ENCODE data around the gene NEDD4.

- TF ChIP-seq POLR2A (IDR thresholded peaks at IDR 0.05; ENCODE audit: low read depth, low read length) (no peak), CTCF (IDR thresholded peaks at IDR 0.05 in 2 of 3, conservative IDR thresholded peaks at IDR 0.05 in 1 of 3; ENCODE audit: control insufficient read depth in 2 of 3, extremely low read depth in 1 of 3, insufficient read depth in 1 of 3, low read depth in 3 of 3, low read length in 3 of 3) (no peak), SMC3 (IDR thresholded peaks at IDR 0.05; ENCODE audit: borderline replicate concordance, low read length) (no peak), ZNF217 (IDR thresholded peaks at IDR 0.05) (no peak), TAF1 (IDR thresholded peaks at IDR 0.05; ENCODE audit: borderline replicate concordance, low read depth, low read length) (no peak), ATF3 (IDR thresholded peaks at IDR 0.05; ENCODE audit: borderline replicate concordance, extremely low read depth, low read depth, low read length) (no peak), JUNB (IDR thresholded peaks at IDR 0.05) (no peak), KDM1A (IDR thresholded peaks at IDR 0.05; ENCODE audit: borderline replicate concordance) (no peak), YY1 (IDR thresholded peaks at IDR 0.05; ENCODE audit: low read depth, low read length) (no peak), TARDBP (IDR thresholded peaks at IDR 0.05; ENCODE audit: borderline replicate concordance) (no peak), BMI1 (IDR thresholded peaks at IDR 0.05; ENCODE audit: borderline replicate concordance) (no peak)
Observed at GRCh38 chr15:55968923-55969322, 24.5 kb downstream of the NEDD4 start.

All from GM12878 (cell line).